ENCODE results near the gene MPV17L.
"Not testable (repeated sequence)": the region's sequence is repeated elsewhere in the genome, so short reads cannot be mapped to it uniquely, and the experiment has no call there.

The MPV17L gene

DNA sequence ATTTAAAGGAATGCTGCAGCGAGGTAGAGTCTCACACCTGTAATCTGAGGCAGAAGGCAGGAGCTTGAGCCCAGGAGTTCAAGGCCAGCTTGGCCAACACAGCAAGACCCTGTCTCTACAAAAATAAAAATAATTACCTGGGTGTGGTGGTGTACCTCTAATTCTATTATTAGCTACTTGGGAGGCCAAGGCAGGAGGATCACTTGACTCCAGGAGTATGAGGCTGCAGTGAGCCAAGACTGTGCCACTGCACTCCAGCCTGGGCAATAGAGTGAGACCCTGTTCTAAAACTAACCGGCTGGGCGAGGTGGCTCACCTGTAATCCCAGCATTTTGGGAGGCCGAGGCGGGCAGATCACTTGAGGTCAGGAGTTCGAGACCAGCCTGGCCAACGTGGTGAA lies 57.7 kb downstream of the MPV17L start:
- not testable (repeated sequence) for DNase-seq

DNA sequence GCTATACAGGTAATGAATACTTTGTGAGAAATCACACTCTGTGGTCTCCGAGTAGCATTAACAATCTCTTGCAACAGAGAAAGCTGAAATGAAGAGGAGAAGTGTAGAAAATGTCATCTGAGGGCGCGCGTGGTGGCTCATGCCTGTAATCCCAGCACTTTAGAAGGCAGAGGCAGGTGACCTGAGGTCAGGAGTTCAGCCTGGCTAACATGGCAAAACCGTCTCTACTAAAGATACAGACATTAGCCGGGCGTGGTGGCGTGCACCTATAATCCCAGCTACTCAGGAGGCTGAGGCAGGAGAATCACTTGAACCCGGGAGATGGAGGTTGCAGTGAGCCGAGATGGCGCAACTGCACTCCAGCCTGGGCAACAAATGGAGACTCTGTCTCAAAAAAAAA lies 59.4 kb downstream of the MPV17L start:
- not testable (repeated sequence) for DNase-seq

DNA sequence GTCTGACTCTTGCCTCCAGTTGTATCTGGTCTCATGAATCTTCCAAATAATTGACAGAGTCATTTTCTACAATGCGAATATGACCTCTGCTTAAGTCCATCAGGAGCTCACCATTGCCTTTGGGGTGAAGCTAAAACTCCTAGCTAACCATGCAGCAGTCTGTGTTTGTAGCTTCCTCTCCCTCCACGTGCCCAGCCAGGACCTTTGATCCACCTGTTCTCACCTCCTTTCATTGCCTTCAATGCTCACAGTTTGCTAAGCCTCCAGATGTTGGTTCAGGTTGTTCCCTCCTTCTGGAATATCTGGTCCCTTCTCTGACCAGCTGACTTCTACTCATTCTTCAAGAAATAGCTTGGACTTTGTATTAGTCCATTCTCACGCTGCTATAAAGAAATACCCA lies 61.8 kb downstream of the MPV17L start:
- DNase-seq = no peak

DNA sequence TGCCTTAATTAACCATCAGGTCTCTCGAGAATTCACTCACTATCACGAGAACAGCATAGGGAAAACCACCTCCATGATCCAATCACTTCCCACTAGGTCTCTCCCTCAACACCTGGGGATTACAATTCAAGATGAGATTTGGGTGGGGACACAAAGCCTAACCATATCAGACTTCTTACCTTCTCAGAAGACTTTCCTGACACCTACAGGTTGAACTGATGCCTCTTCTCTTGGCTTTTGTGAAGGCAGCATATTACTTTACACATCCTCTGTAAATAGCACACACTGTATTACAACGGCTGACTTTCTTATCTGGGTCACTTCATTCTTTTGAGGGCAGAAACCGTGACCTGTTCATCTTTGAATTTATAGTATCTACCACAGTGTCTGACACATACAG lies 62.4 kb downstream of the MPV17L start:
- DNase-seq = no peak

DNA sequence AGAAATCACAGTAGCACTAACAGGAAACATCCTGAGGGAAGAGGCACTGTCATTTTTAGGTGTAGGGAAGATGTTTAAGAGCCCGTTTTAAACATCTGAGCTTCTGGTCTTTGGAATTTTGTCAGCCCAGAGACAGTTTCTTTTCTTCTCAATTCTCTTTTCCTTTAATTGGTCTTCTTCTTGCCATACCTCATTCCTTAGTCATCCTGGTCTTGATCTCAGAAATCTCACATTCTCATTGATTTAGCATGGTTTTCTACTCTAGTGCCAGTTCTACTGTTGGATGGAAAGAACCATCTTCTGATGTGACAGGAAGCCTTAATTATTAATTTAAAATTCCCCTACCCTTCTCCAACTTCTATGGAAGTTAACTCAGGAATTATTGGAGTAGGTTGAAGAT lies 64.2 kb downstream of the MPV17L start:
- DNase-seq = no peak

DNA sequence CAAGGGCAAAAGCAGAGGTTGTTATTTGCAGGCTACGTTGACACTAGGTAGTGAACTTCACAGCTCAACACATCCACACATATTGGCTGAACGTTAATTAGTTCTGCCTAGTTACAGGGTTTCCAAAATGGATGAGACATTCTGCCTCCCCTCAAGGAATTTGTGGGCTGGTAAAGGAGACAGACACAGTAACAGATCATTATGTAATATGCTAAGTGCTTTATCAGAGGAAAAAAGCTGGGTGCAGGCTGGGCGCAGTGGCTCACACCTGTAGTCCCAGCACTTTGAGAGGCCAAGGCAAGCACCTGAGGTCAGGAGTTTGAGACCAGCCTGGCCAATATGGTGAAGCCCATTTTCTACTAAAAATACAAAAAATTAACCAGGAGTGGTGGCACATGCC lies 65.0 kb downstream of the MPV17L start:
- no peak for DNase-seq

DNA sequence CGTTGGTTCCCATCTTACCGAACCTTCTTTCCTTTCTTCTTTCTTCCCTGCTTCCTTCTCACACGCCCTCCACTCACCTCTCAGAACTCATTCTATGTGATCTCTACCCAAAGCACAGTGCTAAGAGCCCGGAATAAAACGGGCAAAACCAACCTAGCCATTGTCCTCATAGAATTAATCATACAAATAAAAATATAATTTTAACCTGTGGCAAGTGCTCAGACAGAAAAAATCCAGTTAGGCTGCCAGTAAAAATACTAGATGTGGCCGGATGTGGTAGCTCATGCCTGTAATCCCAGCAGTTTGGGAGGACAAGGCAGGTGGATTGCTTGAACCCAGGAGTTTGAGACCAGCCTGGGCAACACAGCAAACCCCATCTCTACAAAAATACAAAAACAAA lies 65.8 kb downstream of the MPV17L start:
- peak; percentile 17 for DNase-seq

Measured in kidney glomerular epithelial cell (primary cell).